ENCODE results near the gene SNED1. TPM values are rescaled to one million over a fixed set of nuclear protein-coding genes. Genes with fewer than 3 reads are reported as not detected.

The SNED1 gene
- total and polyA plus RNA-seq, 4 donors, result 0.65 to 18.1 (median 2.8) TPM

DNA sequence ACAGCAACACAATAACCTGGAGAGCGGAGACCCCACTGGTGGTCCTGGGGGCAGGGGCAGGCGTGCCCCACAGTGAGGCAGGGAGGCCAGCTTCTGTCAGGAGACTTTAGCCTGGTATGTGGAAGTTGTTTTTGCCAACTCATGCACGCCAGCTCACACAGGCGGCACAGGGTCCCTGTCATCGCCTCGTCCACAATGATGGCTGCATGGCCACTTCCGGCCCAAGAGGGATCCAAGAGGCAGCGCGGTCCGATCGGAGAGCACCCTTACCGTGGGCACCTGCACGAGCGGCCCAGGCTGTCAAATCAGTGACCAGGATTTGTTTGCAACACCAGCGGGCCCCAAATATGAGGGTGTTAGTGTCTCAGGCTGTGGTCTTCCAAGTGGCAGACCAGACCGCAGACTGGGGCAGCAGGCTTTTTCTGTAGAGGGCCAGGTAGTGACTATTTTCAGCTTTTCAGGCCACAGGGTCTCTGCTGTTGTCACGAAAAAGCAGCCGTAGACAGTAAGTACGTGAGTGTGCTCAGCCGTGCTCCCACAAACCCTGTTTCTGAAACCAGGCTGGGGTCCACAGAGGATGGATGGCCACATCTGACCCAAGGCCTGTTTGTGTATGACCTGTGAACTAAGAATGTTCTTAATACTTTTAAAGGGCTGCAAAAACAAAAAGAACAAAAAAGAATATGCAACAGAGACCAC is 21.2 kb downstream of the SNED1 start:
- Histone ChIP-seq H3K36me3 (ENCODE audit: control insufficient read depth in 4 of 4, insufficient read depth in 3 of 4, low read depth in 1 of 4, low read length in 3 of 4) (peaks cover 0 to 15% (median 5%) of the 10 kb centered on the region in 4 donors), H3K27ac (ENCODE audit: low read depth in 1 of 2, low read length in 2 of 2) (no peak overlapping the region), H3K4me3 (ENCODE audit: low read depth in 1 of 3, low read length in 3 of 3) (no peak overlapping the region), H3K4me1 (ENCODE audit: control insufficient read depth in 4 of 4, insufficient read depth in 4 of 4, low read length in 3 of 4) (no peaks in the 10 kb centered on the region), H3K27me3 (ENCODE audit: control insufficient read depth in 4 of 4, insufficient read depth in 4 of 4, low read length in 3 of 4) (no peaks in the 10 kb centered on the region), H3K9ac (ENCODE audit: low read depth in 1 of 2, low read length in 2 of 2) (no peak overlapping the region), H3K9me3 (ENCODE audit: control insufficient read depth in 4 of 4, low read length in 3 of 4) (no peaks in the 10 kb centered on the region)
- DNase-seq (ENCODE audit: low spot score), result no peak
- WGBS, result 98% methylated on average over 20 of the region's 20 CpGs
- no peak for TF ChIP-seq GABPA (IDR thresholded peaks at IDR 0.05 in 1 of 2, conservative IDR thresholded peaks at IDR 0.05 in 1 of 2)
- TF ChIP-seq, protein P1, sequence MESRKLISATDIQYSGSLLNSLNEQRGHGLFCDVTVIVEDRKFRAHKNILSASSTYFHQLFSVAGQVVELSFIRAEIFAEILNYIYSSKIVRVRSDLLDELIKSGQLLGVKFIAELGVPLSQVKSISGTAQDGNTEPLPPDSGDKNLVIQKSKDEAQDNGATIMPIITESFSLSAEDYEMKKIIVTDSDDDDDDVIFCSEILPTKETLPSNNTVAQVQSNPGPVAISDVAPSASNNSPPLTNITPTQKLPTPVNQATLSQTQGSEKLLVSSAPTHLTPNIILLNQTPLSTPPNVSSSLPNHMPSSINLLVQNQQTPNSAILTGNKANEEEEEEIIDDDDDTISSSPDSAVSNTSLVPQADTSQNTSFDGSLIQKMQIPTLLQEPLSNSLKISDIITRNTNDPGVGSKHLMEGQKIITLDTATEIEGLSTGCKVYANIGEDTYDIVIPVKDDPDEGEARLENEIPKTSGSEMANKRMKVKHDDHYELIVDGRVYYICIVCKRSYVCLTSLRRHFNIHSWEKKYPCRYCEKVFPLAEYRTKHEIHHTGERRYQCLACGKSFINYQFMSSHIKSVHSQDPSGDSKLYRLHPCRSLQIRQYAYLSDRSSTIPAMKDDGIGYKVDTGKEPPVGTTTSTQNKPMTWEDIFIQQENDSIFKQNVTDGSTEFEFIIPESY (IDR thresholded peaks at IDR 0.05), result no peak
- no peak for TF ChIP-seq RXRA (IDR thresholded peaks at IDR 0.05)
- no peak for TF ChIP-seq NR2F2 (IDR thresholded peaks at IDR 0.05)
- TF ChIP-seq TAF1 (conservative IDR thresholded peaks at IDR 0.05), result no peak
- TF ChIP-seq, protein P2, sequence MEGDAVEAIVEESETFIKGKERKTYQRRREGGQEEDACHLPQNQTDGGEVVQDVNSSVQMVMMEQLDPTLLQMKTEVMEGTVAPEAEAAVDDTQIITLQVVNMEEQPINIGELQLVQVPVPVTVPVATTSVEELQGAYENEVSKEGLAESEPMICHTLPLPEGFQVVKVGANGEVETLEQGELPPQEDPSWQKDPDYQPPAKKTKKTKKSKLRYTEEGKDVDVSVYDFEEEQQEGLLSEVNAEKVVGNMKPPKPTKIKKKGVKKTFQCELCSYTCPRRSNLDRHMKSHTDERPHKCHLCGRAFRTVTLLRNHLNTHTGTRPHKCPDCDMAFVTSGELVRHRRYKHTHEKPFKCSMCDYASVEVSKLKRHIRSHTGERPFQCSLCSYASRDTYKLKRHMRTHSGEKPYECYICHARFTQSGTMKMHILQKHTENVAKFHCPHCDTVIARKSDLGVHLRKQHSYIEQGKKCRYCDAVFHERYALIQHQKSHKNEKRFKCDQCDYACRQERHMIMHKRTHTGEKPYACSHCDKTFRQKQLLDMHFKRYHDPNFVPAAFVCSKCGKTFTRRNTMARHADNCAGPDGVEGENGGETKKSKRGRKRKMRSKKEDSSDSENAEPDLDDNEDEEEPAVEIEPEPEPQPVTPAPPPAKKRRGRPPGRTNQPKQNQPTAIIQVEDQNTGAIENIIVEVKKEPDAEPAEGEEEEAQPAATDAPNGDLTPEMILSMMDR (IDR thresholded peaks at IDR 0.05; ENCODE audit: low read depth, low read length, missing input control), result no peak
- TF ChIP-seq YY1 (IDR thresholded peaks at IDR 0.05), result no peak

DNA sequence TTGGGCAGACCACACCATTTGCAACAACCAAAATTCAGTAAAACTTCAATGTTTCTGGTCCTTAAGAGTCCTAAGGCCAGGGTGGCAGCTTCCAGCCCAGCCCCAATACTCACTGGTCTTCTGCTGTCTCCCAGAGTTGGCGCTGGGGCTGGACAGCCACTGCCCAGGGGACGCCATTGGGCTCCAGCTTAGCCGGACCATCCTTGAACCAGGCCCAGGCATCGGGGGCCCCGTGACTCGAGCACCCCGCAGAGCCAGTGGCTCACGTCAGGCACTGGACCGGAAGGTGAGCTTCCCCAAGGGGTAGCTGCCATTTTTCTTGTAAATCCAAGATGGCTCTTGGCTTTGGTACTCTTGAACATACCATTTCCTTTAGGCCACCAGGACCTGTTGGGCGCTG is 21.8 kb downstream of the SNED1 start:
- 97% methylated on average over 10 of the region's 10 CpGs for WGBS
- Histone ChIP-seq H3K4me3 (ENCODE audit: low read depth in 1 of 3, low read length in 3 of 3) (no peak overlapping the region), H3K9me3 (ENCODE audit: control insufficient read depth in 4 of 4, low read length in 3 of 4) (peaks cover 0 to 3% (median 0%) of the 10 kb centered on the region in 4 donors), H3K9ac (ENCODE audit: low read depth in 1 of 2, low read length in 2 of 2) (no peak overlapping the region), H3K36me3 (ENCODE audit: control insufficient read depth in 4 of 4, insufficient read depth in 3 of 4, low read depth in 1 of 4, low read length in 3 of 4) (peaks cover 0 to 15% (median 4%) of the 10 kb centered on the region in 4 donors), H3K27ac (ENCODE audit: low read depth in 1 of 2, low read length in 2 of 2) (no peak overlapping the region), H3K27me3 (ENCODE audit: control insufficient read depth in 4 of 4, insufficient read depth in 4 of 4, low read length in 3 of 4) (no peaks in the 10 kb centered on the region), H3K4me1 (ENCODE audit: control insufficient read depth in 4 of 4, insufficient read depth in 4 of 4, low read length in 3 of 4) (no peaks in the 10 kb centered on the region)
- DNase-seq (ENCODE audit: low spot score), result no peak
- TF ChIP-seq FOXA2 (IDR thresholded peaks at IDR 0.05) (no peak), YY1 (IDR thresholded peaks at IDR 0.05) (no peak), TAF1 (conservative IDR thresholded peaks at IDR 0.05) (no peak), RXRA (IDR thresholded peaks at IDR 0.05) (no peak)
- TF ChIP-seq, protein P2 (IDR thresholded peaks at IDR 0.05; ENCODE audit: low read depth, low read length, missing input control), result no peak
- TF ChIP-seq, protein P1 (IDR thresholded peaks at IDR 0.05), result no peak
